ENCODE data around the gene NLGN4X. TPM values are rescaled to one million over a fixed set of nuclear protein-coding genes. Genes with fewer than 3 reads are reported as not detected.

The NLGN4X gene
- total RNA-seq, 2 experiments from 2014 or later: 0.08 to 0.11 TPM

GRCh38 chrX:6074532-6074931 lies 154.1 kb downstream of the NLGN4X start:
- DNase-seq (no peak), ATAC-seq (ENCODE audit: poor library complexity) (no peak)
- Histone ChIP-seq H3K27ac (ENCODE audit: low read depth in 1 of 2, low read length in 2 of 2) (no peak overlapping the region), H3K36me3 (ENCODE audit: insufficient read depth, low read length) (no peaks in the 10 kb centered on the region), H3K4me1 (ENCODE audit: insufficient read depth, low read length) (no peaks in the 10 kb centered on the region), H3K9me3 (ENCODE audit: control insufficient read depth in 1 of 2, insufficient read depth in 1 of 2, low read length in 2 of 2) (no peaks in the 10 kb centered on the region), H3K27me3 (ENCODE audit: control insufficient read depth in 1 of 2, insufficient read depth in 2 of 2, low read length in 2 of 2) (no peaks in the 10 kb centered on the region), H3K4me3 (ENCODE audit: low read length) (no peak overlapping the region)
- ChIA-PET CTCF (no interaction called here), POLR2A (no interaction called here)
- no peak for TF ChIP-seq CTCF (IDR thresholded peaks at IDR 0.05)
- no peak overlapping the region for H3K27ac Mint-ChIP-seq
- no peaks in the 10 kb centered on the region for H3K4me1 Mint-ChIP-seq (ENCODE audit: low read depth)
- no peaks in the 10 kb centered on the region for H3K27me3 Mint-ChIP-seq
- intact Hi-C loops (cut with DNase I, micrococcal nuclease): no loop called here
- no peak overlapping the region for H3K4me3 Mint-ChIP-seq
- no peaks in the 10 kb centered on the region for H3K9me3 Mint-ChIP-seq
- no peaks in the 10 kb centered on the region for H3K36me3 Mint-ChIP-seq (ENCODE audit: low read depth)

GRCh38 chrX:6071731-6072130 lies 156.9 kb downstream of the NLGN4X start:
- CTCF ChIA-PET: no interaction called here
- DNase-seq (no peak), ATAC-seq (ENCODE audit: poor library complexity) (no peak)
- H3K4me1 Mint-ChIP-seq (ENCODE audit: low read depth): no peaks in the 10 kb centered on the region
- Histone ChIP-seq H3K27ac (ENCODE audit: low read depth in 1 of 2, low read length in 2 of 2) (no peak overlapping the region), H3K27me3 (ENCODE audit: control insufficient read depth in 1 of 2, insufficient read depth in 2 of 2, low read length in 2 of 2) (no peaks in the 10 kb centered on the region), H3K9me3 (ENCODE audit: control insufficient read depth in 1 of 2, insufficient read depth in 1 of 2, low read length in 2 of 2) (no peaks in the 10 kb centered on the region), H3K36me3 (ENCODE audit: insufficient read depth, low read length) (no peaks in the 10 kb centered on the region), H3K4me3 (ENCODE audit: low read length) (no peak overlapping the region), H3K4me1 (ENCODE audit: insufficient read depth, low read length) (no peaks in the 10 kb centered on the region)
- intact Hi-C loops (cut with DNase I, micrococcal nuclease): no loop called here
- no peaks in the 10 kb centered on the region for H3K27me3 Mint-ChIP-seq
- TF ChIP-seq CTCF (IDR thresholded peaks at IDR 0.05): no peak
- no peak overlapping the region for H3K27ac Mint-ChIP-seq
- H3K4me3 Mint-ChIP-seq: no peak overlapping the region
- H3K36me3 Mint-ChIP-seq (ENCODE audit: low read depth): no peaks in the 10 kb centered on the region
- POLR2A ChIA-PET: no interaction called here
- H3K9me3 Mint-ChIP-seq: no peaks in the 10 kb centered on the region

- Histone ChIP-seq H3K27me3 (ENCODE audit: control insufficient read depth in 1 of 2, insufficient read depth in 2 of 2, low read length in 2 of 2) (no peaks in the 10 kb centered on the region), H3K4me1 (ENCODE audit: insufficient read depth, low read length) (no peaks in the 10 kb centered on the region), H3K9me3 (ENCODE audit: control insufficient read depth in 1 of 2, insufficient read depth in 1 of 2, low read length in 2 of 2) (no peaks in the 10 kb centered on the region), H3K27ac (ENCODE audit: low read depth in 1 of 2, low read length in 2 of 2) (no peak overlapping the region), H3K36me3 (ENCODE audit: insufficient read depth, low read length) (no peaks in the 10 kb centered on the region), H3K4me3 (ENCODE audit: low read length) (no peak overlapping the region)
- intact Hi-C loops (cut with DNase I, micrococcal nuclease): no loop called here
- no peak overlapping the region for H3K4me3 Mint-ChIP-seq
- DNase-seq (no peak), ATAC-seq (ENCODE audit: poor library complexity) (no peak)
- no peaks in the 10 kb centered on the region for H3K9me3 Mint-ChIP-seq
- H3K27ac Mint-ChIP-seq: no peak overlapping the region
- no peaks in the 10 kb centered on the region for H3K27me3 Mint-ChIP-seq
- H3K36me3 Mint-ChIP-seq (ENCODE audit: low read depth): no peaks in the 10 kb centered on the region
- H3K4me1 Mint-ChIP-seq (ENCODE audit: low read depth): no peaks in the 10 kb centered on the region
- ChIA-PET CTCF (no interaction called here), POLR2A (no interaction called here)
- TF ChIP-seq CTCF (IDR thresholded peaks at IDR 0.05): no peak
Measured at GRCh38 chrX:6067600-6067999, 161.1 kb downstream of the NLGN4X start.
